Fibroblast of villous mesenchyme (primary cell): ENCODE measurements around the gene DDX49. TPM values are rescaled to one million over a fixed set of nuclear protein-coding genes. Genes with fewer than 3 reads are reported as not detected.

Experiments used
- DNase-seq: peaks from one replicate; pipeline ENCODE4 v3.0.0-alpha.2; 2010; ENCODE audit warnings: low read depth
- H3K4me3 ChIP-seq: 2 replicates; pipeline ENCODE4 v1.5.1; 2011; ENCODE audit warnings: low read depth, mild to moderate bottlenecking, low read length
- total RNA-seq: library from RNA; depleted of rRNA; stranded (reverse); fragments of >200 nt; gene quantifications from 2 replicates; pipeline ENCODE4 v1.2.3, GENCODE V29; 2012
- TF ChIP-seq, protein P1 (sequence below): IDR thresholded peaks from 2 replicates; pipeline ENCODE4 v1.5.1; 2012; ENCODE audit warnings: low read depth, mild to moderate bottlenecking, low read length; ENCODE audit not compliant: insufficient read depth

The DDX49 gene
- total RNA-seq, 1 donor, result 48.4 TPM

DNA sequence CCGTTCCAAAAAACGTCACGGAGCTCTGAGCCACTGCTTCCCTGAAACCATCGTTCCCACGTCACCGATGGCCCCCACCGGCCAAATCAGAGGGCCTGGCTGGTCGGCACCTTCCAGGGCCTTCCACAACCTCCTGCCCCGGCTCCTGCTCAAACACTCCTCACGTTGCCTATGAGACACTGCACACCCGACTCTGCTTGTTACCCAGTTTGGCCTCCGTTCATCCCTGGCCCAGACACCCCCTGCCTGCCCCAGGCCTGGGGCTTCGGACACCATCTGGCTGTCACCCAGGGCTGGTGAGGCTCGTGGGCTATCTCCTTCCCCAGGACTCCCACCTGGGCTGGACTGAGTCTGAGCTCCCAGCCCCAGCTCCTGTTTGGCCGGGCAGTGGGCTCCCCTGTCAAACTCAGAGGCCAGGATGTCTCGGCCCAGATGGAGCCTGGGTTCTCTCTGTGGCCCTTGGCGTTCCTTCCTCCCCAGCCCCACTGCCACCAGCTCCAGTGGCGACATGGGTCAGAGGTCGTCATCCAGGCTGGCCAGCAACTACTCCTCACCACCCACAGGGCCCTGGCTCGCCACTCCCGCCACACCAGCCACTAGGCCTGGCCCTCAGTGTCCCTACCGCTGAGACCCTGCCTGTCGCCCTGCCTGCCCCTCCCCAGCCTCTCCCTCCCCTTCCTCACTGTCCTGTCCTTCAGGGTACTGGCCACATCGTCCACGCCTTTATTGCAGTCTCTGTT is 41.3 kb upstream of the DDX49 start:
- H3K4me3 ChIP-seq, result no peak overlapping the region
- TF ChIP-seq, protein P1, sequence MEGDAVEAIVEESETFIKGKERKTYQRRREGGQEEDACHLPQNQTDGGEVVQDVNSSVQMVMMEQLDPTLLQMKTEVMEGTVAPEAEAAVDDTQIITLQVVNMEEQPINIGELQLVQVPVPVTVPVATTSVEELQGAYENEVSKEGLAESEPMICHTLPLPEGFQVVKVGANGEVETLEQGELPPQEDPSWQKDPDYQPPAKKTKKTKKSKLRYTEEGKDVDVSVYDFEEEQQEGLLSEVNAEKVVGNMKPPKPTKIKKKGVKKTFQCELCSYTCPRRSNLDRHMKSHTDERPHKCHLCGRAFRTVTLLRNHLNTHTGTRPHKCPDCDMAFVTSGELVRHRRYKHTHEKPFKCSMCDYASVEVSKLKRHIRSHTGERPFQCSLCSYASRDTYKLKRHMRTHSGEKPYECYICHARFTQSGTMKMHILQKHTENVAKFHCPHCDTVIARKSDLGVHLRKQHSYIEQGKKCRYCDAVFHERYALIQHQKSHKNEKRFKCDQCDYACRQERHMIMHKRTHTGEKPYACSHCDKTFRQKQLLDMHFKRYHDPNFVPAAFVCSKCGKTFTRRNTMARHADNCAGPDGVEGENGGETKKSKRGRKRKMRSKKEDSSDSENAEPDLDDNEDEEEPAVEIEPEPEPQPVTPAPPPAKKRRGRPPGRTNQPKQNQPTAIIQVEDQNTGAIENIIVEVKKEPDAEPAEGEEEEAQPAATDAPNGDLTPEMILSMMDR, result no peak
- DNase-seq, result no peak

DNA sequence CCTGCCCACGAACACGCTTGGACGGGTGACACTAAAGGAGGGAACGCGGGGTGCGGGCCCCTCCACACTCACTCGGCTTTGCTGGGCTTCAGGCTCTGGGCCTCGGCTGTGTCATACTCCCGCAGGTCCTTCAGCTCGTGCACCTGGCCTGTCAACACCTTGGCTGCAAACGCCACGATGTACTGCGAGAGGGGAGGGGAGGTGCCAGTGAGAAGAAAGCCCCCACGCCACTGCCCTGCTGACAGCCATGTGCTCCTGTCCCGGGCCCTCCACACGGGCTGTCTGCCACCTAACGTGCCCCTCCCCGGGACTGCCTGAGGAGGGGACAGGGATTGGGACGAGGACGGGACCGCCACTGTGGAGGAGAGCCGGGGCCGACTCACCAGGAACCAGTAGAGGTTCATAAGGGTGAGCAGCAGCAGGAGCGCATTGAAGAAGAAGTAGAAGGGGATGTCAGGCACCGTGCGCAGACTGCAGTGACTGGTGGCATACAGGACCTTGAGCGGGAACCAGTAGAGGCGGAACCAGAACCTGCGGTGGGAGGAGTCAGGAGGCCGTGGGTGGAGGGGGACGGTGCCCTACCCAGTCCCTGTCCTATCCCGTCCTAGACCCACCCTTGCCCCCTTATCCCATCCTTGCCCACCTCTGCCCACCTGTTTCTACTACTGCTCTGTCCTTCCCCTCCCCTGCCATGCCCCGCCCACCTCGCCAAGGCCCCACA is 40.5 kb upstream of the DDX49 start:
- H3K4me3 ChIP-seq, result no peak overlapping the region
- TF ChIP-seq, protein P1, result no peak
- no peak for DNase-seq

DNA sequence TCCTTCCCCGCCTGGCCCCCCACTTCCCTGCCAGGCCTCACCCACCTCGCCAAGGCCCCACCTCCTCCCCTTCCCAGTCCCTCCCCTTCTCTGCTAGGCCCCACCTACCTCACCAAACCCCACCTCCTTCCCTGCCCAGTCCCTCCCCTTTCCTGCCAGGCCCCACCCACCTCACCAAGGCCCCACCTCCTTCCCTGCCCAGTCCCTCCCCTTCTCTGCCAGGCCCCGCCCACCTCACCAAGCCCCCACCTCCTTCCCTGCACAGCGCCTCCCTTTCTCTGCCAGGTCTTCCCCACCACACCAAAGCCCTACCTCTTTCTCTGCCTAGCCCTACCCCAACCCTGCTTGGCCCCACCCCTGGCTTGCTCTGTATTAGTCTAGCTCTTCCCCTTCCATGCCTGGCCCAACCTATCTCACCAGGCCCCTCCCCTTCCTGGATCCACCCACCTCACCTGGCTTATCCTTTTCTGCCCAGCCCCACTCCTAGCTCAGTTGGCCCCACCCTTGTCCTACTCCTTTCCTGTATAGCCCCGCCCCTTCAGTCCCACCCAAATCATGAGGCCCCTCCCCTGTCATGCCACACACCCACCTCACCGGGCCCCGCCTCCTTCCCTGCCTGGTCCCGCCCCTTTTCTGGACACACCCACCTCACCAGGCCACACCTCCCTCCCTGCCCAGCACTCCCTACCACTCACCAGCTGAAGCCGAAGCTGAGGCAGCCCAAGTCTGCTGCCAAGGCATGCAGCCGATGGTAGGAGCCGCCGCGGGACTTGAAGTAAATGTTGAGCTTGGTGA is 39.7 kb upstream of the DDX49 start:
- DNase-seq, result no peak
- TF ChIP-seq, protein P1, result no peak
- H3K4me3 ChIP-seq, result no peak overlapping the region

DNA sequence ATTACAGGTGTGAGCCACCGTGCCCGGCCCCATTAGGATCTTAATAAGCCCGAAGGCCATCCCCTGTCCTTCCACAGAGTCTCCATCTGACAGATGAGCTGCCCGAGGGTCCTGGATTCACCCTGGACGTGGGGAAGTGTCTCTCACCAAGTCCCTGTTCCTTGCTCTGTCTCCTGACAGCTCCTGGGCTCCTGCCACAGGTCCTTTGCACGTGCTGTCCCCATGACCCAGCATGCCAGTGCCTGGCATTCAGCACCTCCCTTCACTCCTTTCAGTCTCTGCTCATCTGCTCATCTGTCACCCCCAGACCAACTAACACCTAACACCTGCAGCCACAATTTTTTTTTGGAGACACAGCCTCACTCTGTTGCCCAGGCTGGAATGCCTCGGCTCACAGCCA is 38.0 kb upstream of the DDX49 start:
- TF ChIP-seq, protein P1, result no peak
- no peak overlapping the region for H3K4me3 ChIP-seq
- no peak for DNase-seq

DNA sequence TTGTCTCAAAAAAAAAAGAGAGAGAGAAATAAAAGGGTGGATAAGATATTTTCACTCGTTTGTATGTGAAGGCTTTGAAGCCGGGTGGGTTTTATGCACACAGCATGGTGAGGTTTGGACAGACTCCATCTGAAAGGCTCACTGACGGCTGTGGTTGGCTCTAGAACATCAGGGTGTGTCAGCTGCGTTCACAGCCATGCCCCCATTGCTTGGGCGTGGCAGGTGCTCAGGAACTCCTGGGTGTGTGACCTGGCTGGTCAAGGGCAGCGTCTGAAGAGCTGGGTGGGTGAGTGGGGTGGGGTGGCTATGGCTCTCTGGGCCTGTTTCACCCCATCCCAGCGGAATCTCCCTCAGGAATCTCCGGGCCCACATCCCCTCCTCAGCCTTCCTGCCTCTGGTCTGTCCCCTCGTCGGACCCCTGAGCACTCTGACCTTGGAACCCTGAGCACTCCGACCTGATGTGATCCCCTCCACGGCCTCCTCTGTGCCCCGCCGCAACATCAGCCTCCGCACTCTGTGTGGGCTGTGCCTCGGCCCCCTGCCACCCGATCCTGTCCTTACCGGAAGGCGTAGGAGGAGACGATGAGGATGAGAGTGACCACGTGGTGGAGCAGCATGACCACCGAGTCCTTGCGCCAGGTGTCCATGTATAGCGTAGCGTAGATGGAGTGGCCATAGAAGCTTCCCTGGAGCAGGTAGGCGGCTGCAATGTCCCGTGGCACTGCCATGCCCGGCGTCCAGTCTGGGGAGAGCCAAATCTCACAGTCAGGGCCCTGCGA is 35.8 kb upstream of the DDX49 start:
- TF ChIP-seq, protein P1, result no peak
- no peak for DNase-seq
- H3K4me3 ChIP-seq, result no peak overlapping the region

DNA sequence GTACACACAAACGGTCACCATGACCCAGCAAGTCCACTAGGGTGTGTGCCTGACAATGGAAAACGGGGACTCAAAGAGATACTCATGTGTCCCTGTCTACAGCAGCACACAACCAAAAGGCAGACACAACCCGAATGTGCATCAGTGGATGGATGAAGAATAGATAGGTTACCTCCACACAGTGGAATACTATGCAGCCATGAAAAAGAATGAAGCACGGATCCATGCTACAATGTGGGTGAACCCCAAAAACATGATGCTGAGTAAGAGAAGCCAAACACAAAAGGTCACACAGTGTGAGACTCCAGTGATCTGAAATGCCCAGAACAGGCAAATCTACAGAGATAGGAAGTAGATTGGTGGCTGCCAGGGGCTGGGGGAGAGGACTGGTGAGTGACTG is 32.5 kb upstream of the DDX49 start:
- no peak for DNase-seq
- H3K4me3 ChIP-seq, result no peak overlapping the region
- TF ChIP-seq, protein P1, result no peak
